PFSK-1 (cell line): ENCODE measurements around the gene BLVRB.

ENCODE experiments used
- FOXP2 ChIP-seq: optimal IDR thresholded peaks from 2 replicates; pipeline ENCODE3; 2011; ENCODE audit warnings: borderline replicate concordance, control low read depth, inconsistent platforms; ENCODE audit not compliant: insufficient read depth; ENCODE audit errors: extremely low read length, extremely low read depth
- POLR2AphosphoS5 ChIP-seq: IDR thresholded peaks from 2 replicates; pipeline ENCODE4 v1.6.1; 2012; ENCODE audit warnings: low read depth, mild to moderate bottlenecking, control low read depth, low read length, moderate library complexity
- SIN3A ChIP-seq: IDR thresholded peaks from 2 replicates; pipeline ENCODE4 v1.6.1; 2012; ENCODE audit warnings: mild to moderate bottlenecking, low read length, moderate library complexity, borderline replicate concordance; ENCODE audit not compliant: insufficient read depth
- TAF1 ChIP-seq: IDR thresholded peaks from 2 replicates; pipeline ENCODE4 v1.6.1; 2012; ENCODE audit warnings: low read length, control low read depth, borderline replicate concordance; ENCODE audit not compliant: insufficient read depth
- TF ChIP-seq, protein P1 (sequence below), 2 experiments: IDR thresholded peaks; 2 replicates each; pipeline versions ENCODE4 v1.6.1 to v1.8.0; 2011 to 2012; ENCODE audit warnings: low read depth in 2 of 2, low read length in 2 of 2, control low read depth in 1 of 2, inconsistent platforms in 1 of 2, mild to moderate bottlenecking in 1 of 2, moderate library complexity in 1 of 2; ENCODE audit not compliant: insufficient read depth in 1 of 2

The BLVRB gene

DNA sequence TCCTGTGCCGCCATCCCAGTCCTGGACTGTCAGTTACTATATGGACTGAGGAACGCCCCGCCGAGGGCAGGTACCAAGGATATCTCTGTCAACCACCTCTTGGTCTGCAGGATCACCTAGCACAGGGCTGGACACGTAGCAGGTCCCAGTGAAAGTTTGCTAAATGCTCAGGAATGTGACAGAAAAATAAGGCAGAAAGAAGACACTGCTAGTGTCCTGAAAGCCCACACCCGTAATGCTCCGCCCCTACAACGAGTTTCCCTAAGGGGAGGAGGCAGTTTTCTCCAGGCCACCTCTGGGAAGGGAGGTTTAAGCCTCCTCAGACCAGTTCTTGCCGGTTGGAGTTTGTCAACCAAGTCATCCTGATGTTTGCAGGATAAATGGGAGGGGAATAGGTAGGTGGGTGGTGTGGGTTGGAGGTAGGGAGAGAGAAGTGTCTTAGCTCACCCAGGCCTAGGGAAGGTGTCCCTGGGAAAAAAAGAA, 19.7 kb downstream of the BLVRB start:
- TF ChIP-seq FOXP2 (no peak), POLR2AphosphoS5 (no peak), TAF1 (no peak), SIN3A (no peak)
- TF ChIP-seq, protein P1, sequence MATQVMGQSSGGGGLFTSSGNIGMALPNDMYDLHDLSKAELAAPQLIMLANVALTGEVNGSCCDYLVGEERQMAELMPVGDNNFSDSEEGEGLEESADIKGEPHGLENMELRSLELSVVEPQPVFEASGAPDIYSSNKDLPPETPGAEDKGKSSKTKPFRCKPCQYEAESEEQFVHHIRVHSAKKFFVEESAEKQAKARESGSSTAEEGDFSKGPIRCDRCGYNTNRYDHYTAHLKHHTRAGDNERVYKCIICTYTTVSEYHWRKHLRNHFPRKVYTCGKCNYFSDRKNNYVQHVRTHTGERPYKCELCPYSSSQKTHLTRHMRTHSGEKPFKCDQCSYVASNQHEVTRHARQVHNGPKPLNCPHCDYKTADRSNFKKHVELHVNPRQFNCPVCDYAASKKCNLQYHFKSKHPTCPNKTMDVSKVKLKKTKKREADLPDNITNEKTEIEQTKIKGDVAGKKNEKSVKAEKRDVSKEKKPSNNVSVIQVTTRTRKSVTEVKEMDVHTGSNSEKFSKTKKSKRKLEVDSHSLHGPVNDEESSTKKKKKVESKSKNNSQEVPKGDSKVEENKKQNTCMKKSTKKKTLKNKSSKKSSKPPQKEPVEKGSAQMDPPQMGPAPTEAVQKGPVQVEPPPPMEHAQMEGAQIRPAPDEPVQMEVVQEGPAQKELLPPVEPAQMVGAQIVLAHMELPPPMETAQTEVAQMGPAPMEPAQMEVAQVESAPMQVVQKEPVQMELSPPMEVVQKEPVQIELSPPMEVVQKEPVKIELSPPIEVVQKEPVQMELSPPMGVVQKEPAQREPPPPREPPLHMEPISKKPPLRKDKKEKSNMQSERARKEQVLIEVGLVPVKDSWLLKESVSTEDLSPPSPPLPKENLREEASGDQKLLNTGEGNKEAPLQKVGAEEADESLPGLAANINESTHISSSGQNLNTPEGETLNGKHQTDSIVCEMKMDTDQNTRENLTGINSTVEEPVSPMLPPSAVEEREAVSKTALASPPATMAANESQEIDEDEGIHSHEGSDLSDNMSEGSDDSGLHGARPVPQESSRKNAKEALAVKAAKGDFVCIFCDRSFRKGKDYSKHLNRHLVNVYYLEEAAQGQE (IDR thresholded peaks at IDR 0.05; ENCODE audit: insufficient read depth in 1 of 2, low read depth in 2 of 2, low read length in 2 of 2), result no peak

DNA sequence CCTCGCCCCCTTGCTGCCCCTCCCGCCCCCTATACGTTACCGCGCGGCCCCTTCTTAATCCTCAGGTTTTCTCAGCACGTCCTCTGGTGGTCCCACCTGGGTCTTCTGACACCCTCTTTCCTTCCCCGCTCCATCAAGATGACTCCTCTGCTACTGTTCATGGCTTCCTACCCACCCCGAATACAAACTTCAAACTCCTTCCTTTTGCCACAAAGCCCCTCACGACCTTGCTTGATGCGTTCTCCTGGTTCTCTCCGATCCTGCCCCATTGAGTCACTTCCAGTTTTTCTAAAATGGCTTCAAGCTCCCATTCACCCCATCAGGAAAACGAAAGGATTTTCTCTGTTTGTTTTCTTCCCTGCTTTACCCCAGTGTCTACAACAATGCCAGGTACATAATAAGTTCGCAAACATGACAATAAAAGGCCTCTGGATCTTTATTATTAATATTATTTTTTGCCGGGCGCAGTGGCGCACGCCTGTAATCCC, 20.7 kb downstream of the BLVRB start:
- TF ChIP-seq SIN3A (no peak), POLR2AphosphoS5 (0 out of 2 replicates have a peak, but pooled peaks have one; percentile 10)

DNA sequence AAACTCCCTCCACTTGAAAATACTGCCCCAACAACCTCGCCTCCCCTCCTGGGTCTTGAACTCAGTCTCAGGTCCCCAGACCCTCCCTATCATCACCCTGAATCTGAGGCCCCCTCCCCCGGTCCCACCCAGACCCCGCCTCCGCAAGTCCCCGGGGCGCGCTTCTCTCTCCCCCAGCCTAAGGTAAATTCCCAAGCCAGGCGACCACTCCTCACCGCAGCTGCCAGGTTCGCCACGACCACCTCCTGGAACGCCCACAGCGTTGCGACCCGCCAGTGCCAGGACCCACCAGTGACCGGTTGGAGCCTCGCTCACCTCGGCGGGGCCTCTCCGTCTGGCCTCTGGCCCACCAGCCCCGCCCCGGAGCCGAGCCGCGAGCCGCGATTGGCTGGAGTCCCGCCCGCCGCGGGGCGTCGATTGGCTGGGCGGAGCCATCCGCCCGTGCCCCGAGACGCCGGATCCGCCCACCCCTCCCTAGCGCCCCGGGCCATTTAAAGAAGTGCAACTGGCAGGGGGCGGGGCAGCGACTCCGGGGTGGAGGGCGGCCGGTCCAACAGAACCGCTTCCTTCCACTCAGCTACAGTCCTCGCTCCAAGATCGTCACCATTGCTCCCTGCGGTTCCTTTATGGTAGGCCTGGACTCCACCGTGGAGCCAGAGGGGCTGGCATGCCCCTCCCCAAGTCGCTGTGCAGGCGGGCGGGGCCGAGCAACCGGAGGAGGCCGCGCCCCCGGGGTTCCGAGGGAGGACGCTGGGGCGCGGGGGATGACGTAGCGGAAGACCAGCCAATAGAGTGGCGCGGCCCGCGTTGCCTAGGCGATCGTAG, 21.3 kb downstream of the BLVRB start, which contains the start of gene SERTAD3:
TSS of gene SERTAD3 (minus strand) at position 336 of the 825 bp plus-strand sequence. CDS start 2,255 bp downstream, outside the sequence.
- TF ChIP-seq SIN3A (peak; percentile 82; the same call in 1 of the 2 replicates), POLR2AphosphoS5 (peak; percentile 82), TAF1 (peak; percentile 92), FOXP2 (peak; percentile 58)
- TF ChIP-seq, protein P1 (IDR thresholded peaks at IDR 0.05; ENCODE audit: insufficient read depth in 1 of 2, low read depth in 2 of 2, low read length in 2 of 2), result peak in 1 of 2 experiments; percentile 31; a peak in 1 of 4 replicates

DNA sequence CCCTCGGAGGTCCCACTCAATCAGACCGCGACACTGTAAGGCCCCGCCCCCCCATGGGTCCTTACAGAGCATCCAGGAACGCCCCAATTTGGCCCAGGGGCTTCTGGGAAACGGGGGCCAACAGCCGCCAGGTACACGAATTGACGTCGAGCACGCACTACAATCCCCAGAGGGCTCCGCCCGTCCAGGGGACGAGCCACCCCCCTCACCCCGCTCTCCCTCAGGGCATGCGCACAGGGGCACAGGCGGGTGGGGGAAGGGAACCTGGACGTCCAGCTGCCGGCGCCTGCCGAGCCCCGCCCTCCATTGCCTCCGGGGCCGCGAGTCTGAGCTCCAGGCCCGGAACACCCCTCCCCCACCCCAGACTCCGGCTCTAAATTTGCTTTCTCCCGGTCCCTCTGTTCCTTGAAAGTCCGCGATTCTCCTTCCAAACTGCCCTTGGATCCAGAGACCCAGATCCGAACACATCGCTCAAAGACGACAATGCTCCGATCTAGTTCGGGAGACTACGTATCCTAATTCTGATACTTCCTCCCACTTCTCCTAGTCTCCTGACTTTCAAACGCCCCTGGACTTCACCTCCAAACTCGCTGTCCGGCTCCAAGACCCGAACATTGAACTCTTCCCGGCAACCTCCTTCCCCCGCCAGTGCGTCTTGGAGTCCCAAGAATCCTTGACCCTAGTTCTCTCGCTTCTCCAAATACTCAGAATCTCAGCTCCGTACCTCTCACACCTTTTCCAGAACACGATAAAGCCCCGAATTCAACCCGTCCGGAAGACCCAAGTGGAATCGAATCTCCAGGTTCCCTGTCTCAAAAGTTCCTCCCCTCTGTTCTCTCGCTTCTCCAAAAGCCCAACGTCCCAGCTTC, 22.2 kb downstream of the BLVRB start:
- TF ChIP-seq SIN3A (peak; percentile 49; the same call in 1 of the 2 replicates), TAF1 (peak; percentile 79; the same call in 1 of the 2 replicates), POLR2AphosphoS5 (peak; percentile 80), FOXP2 (peak; percentile 94)
- TF ChIP-seq, protein P1 (IDR thresholded peaks at IDR 0.05; ENCODE audit: insufficient read depth in 1 of 2, low read depth in 2 of 2, low read length in 2 of 2), result 0 out of 4 replicates have a peak, but pooled peaks of 1 of the 2 experiments have one; percentile 20
